ENCODE data around the gene IPO11.

DNA sequence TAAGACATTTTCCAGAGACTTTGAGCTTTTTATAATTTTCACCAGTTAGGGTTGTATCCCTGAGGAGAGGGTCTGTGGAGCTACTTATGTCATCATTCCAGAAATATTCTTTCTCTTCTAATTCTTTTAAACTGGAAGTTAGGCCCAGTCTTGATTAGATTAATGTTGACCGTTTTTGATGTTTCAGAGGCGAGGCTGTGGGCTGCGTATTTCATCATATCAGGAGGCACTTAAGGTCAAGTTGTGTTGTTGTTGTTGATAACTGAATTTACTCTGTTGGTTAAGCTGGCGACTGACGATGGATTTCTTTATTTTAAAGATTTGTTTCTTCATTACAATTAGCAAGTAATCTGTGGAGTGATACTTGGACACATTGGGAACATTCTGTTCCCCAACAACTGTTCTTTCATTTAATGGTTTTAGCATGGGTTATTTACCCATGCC is 20.1 kb downstream of the IPO11 start:
- TF ChIP-seq, protein P1, sequence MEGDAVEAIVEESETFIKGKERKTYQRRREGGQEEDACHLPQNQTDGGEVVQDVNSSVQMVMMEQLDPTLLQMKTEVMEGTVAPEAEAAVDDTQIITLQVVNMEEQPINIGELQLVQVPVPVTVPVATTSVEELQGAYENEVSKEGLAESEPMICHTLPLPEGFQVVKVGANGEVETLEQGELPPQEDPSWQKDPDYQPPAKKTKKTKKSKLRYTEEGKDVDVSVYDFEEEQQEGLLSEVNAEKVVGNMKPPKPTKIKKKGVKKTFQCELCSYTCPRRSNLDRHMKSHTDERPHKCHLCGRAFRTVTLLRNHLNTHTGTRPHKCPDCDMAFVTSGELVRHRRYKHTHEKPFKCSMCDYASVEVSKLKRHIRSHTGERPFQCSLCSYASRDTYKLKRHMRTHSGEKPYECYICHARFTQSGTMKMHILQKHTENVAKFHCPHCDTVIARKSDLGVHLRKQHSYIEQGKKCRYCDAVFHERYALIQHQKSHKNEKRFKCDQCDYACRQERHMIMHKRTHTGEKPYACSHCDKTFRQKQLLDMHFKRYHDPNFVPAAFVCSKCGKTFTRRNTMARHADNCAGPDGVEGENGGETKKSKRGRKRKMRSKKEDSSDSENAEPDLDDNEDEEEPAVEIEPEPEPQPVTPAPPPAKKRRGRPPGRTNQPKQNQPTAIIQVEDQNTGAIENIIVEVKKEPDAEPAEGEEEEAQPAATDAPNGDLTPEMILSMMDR (IDR thresholded peaks at IDR 0.05; ENCODE audit: low read length), result no peak
- no peak for TF ChIP-seq EZH2 (IDR thresholded peaks at IDR 0.05; ENCODE audit: borderline replicate concordance, low read length)

Data from OCI-LY1 (cell line).